ENCODE results near the gene PCDHGA12. TPM values are rescaled to one million over a fixed set of nuclear protein-coding genes. Genes with fewer than 3 reads are reported as not detected.
A peak's percentile ranks its signal among the peaks of the same experiment; 100 is the strongest.

PCDHGA12 gene
- total RNA-seq, 1 donor from 2014 or later = 7.6 TPM

DNA sequence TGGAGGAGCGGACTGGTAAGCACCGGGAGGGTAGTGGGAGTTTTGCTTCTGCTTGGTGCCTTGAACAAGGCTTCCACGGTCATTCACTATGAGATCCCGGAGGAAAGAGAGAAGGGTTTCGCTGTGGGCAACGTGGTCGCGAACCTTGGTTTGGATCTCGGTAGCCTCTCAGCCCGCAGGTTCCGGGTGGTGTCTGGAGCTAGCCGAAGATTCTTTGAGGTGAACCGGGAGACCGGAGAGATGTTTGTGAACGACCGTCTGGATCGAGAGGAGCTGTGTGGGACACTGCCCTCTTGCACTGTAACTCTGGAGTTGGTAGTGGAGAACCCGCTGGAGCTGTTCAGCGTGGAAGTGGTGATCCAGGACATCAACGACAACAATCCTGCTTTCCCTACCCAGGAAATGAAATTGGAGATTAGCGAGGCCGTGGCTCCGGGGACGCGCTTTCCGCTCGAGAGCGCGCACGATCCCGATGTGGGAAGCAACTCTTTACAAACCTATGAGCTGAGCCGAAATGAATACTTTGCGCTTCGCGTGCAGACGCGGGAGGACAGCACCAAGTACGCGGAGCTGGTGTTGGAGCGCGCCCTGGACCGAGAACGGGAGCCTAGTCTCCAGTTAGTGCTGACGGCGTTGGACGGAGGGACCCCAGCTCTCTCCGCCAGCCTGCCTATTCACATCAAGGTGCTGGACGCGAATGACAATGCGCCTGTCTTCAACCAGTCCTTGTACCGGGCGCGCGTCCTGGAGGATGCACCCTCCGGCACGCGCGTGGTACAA, 46.0 kb downstream of the PCDHGA12 start:
- Histone ChIP-seq H3K4me1 (peaks cover 26% of the 10 kb centered on the region), H3K36me3 (no peaks in the 10 kb centered on the region), H3K27me3 (peaks cover 6% of the 10 kb centered on the region), H3K4me3 (peak overlapping the region; percentile 64), H3K9me3 (no peaks in the 10 kb centered on the region), H3K27ac (peak overlapping the region; percentile 81)
- DNase-seq (peak; percentile 72), ATAC-seq (peak; percentile 52)
- intact Hi-C loops (cut with DNase I) = no loop called here
- TF ChIP-seq, protein P1, sequence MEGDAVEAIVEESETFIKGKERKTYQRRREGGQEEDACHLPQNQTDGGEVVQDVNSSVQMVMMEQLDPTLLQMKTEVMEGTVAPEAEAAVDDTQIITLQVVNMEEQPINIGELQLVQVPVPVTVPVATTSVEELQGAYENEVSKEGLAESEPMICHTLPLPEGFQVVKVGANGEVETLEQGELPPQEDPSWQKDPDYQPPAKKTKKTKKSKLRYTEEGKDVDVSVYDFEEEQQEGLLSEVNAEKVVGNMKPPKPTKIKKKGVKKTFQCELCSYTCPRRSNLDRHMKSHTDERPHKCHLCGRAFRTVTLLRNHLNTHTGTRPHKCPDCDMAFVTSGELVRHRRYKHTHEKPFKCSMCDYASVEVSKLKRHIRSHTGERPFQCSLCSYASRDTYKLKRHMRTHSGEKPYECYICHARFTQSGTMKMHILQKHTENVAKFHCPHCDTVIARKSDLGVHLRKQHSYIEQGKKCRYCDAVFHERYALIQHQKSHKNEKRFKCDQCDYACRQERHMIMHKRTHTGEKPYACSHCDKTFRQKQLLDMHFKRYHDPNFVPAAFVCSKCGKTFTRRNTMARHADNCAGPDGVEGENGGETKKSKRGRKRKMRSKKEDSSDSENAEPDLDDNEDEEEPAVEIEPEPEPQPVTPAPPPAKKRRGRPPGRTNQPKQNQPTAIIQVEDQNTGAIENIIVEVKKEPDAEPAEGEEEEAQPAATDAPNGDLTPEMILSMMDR (IDR thresholded peaks at IDR 0.05) = no peak

- ATAC-seq (no peak), DNase-seq (no peak)
- Histone ChIP-seq H3K4me3 (peak overlapping the region; percentile 64), H3K36me3 (no peaks in the 10 kb centered on the region), H3K4me1 (peaks cover 28% of the 10 kb centered on the region), H3K9me3 (no peaks in the 10 kb centered on the region), H3K27ac (peak overlapping the region; percentile 81), H3K27me3 (peaks cover 6% of the 10 kb centered on the region)
- intact Hi-C loops (cut with DNase I) = no loop called here
- TF ChIP-seq, protein P1 (IDR thresholded peaks at IDR 0.05) = no peak
Observed at GRCh38 chr5:141477044-141477575, 46.8 kb downstream of the PCDHGA12 start.

DNA sequence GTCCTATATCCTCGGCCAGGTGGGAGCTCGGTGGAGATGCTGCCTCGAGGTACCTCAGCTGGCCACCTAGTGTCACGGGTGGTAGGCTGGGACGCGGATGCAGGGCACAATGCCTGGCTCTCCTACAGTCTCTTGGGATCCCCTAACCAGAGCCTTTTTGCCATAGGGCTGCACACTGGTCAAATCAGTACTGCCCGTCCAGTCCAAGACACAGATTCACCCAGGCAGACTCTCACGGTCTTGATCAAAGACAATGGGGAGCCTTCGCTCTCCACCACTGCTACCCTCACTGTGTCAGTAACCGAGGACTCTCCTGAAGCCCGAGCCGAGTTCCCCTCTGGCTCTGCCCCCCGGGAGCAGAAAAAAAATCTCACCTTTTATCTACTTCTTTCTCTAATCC, 47.5 kb downstream of the PCDHGA12 start:
- DNase-seq (no peak), ATAC-seq (no peak)
- peaks cover 28% of the 10 kb centered on the region for H3K4me1 ChIP-seq
- no peaks in the 10 kb centered on the region for H3K36me3 ChIP-seq
- H3K4me3 ChIP-seq = peak overlapping the region; percentile 64
- no peaks in the 10 kb centered on the region for H3K9me3 ChIP-seq
- H3K27me3 ChIP-seq = peaks cover 6% of the 10 kb centered on the region
- H3K27ac ChIP-seq = peak overlapping the region; percentile 81
- intact Hi-C loops (cut with DNase I) = no loop called here
- TF ChIP-seq, protein P1 (IDR thresholded peaks at IDR 0.05) = no peak

- DNase-seq = peak; percentile 91
- TF ChIP-seq, protein P1 (IDR thresholded peaks at IDR 0.05) = peak; percentile 46
- no peaks in the 10 kb centered on the region for H3K9me3 ChIP-seq
- H3K27ac ChIP-seq = no peak overlapping the region
- peak; percentile 68 for ATAC-seq
- H3K4me1 ChIP-seq = peaks cover 28% of the 10 kb centered on the region
- H3K27me3 ChIP-seq = peaks cover 6% of the 10 kb centered on the region
- intact Hi-C loops (cut with DNase I) = no loop called here
- H3K36me3 ChIP-seq = no peaks in the 10 kb centered on the region
- H3K4me3 ChIP-seq = peak overlapping the region; percentile 64
Observed at GRCh38 chr5:141478321-141478945, 48.1 kb downstream of the PCDHGA12 start.

DNA sequence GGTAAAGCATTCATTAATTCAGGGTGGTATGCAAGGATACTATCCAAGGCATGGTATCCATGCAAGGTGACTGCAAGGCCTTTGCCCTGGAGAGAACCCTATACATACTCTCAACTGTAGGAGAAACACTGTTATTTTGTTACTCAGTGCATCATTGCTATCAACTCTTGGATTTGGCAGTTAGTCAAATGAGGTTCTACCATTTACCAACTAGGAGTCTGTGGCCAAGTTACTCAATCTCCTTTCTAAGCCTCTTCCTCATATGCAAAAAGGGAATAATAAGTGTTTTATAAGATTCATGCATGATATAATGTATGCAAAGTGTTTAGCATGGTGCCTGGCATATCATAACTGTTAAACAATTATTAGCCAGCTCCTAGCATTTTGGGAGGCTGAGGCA, 49.5 kb downstream of the PCDHGA12 start:
- TF ChIP-seq, protein P1 (IDR thresholded peaks at IDR 0.05) = no peak
- no peaks in the 10 kb centered on the region for H3K9me3 ChIP-seq
- peaks cover 36% of the 10 kb centered on the region for H3K4me1 ChIP-seq
- H3K4me3 ChIP-seq = peak overlapping the region; percentile 64
- H3K27me3 ChIP-seq = peaks cover 9% of the 10 kb centered on the region
- DNase-seq = no peak
- intact Hi-C loops (cut with DNase I) = no loop called here
- H3K27ac ChIP-seq = no peak overlapping the region
- ATAC-seq = no peak
- no peaks in the 10 kb centered on the region for H3K36me3 ChIP-seq

Other genes with a start within 250 kb of the PCDHGA12 start
- gene PCDHB16, start 248.1 kb upstream of the PCDHGA12 start, total RNA-seq = 4.1 TPM
- gene PCDHB9, start 243.3 kb upstream of the PCDHGA12 start, total RNA-seq = 2.5 TPM
- gene PCDHB10, start 238.2 kb upstream of the PCDHGA12 start, total RNA-seq = 2.1 TPM
- gene PCDHB11, start 230.9 kb upstream of the PCDHGA12 start, total RNA-seq = 2.0 TPM
- gene PCDHB12, start 221.8 kb upstream of the PCDHGA12 start, total RNA-seq = 2.8 TPM
- 3.2 TPM for gene PCDHB13, start 216.6 kb upstream of the PCDHGA12 start, total RNA-seq
- gene PCDHB14, start 207.2 kb upstream of the PCDHGA12 start, total RNA-seq = 3.0 TPM
- gene PCDHB15, start 185.1 kb upstream of the PCDHGA12 start, total RNA-seq = 2.5 TPM
- gene SLC25A2, start 126.5 kb upstream of the PCDHGA12 start, total RNA-seq = 0.64 TPM
- 60.4 TPM for gene TAF7, start 109.7 kb upstream of the PCDHGA12 start, total RNA-seq
- 0.46 TPM for gene PCDHGA1, start 100.0 kb upstream of the PCDHGA12 start, total RNA-seq
- 2.5 TPM for gene PCDHGA2, start 91.7 kb upstream of the PCDHGA12 start, total RNA-seq
- 1.7 TPM for gene PCDHGA3, start 86.7 kb upstream of the PCDHGA12 start, total RNA-seq
- gene PCDHGB1, start 80.4 kb upstream of the PCDHGA12 start, total RNA-seq = 2.0 TPM
- 3.9 TPM for gene PCDHGA4, start 75.5 kb upstream of the PCDHGA12 start, total RNA-seq
- 3.8 TPM for gene PCDHGB2, start 70.5 kb upstream of the PCDHGA12 start, total RNA-seq
- 3.5 TPM for gene PCDHGA5, start 66.3 kb upstream of the PCDHGA12 start, total RNA-seq
- 2.6 TPM for gene PCDHGB3, start 60.3 kb upstream of the PCDHGA12 start, total RNA-seq
- 3.9 TPM for gene PCDHGA6, start 56.6 kb upstream of the PCDHGA12 start, total RNA-seq
- 2.5 TPM for gene PCDHGA7, start 47.8 kb upstream of the PCDHGA12 start, total RNA-seq
- 4.2 TPM for gene PCDHGB4, start 42.8 kb upstream of the PCDHGA12 start, total RNA-seq
- gene PCDHGA8, start 37.9 kb upstream of the PCDHGA12 start, total RNA-seq = 1.2 TPM
- gene PCDHGB5, start 32.6 kb upstream of the PCDHGA12 start, total RNA-seq = 11.0 TPM
- 5.4 TPM for gene PCDHGA9, start 27.7 kb upstream of the PCDHGA12 start, total RNA-seq
- 7.5 TPM for gene PCDHGB6, start 22.5 kb upstream of the PCDHGA12 start, total RNA-seq
- gene PCDHGA10, start 17.5 kb upstream of the PCDHGA12 start, total RNA-seq = 6.2 TPM
- 15.4 TPM for gene PCDHGB7, start 12.8 kb upstream of the PCDHGA12 start, total RNA-seq
- 2.6 TPM for gene PCDHGA11, start 9.5 kb upstream of the PCDHGA12 start, total RNA-seq
- 109 TPM for gene PCDHGC3, start 45.5 kb downstream of the PCDHGA12 start, total RNA-seq
- gene PCDHGC4, start 54.5 kb downstream of the PCDHGA12 start, total RNA-seq = 1.8 TPM
- gene PCDHGC5, start 58.6 kb downstream of the PCDHGA12 start, total RNA-seq = 1.4 TPM
- 118 TPM for gene DIAPH1, start 188.5 kb downstream of the PCDHGA12 start, total RNA-seq
- 42.1 TPM for gene HDAC3, start 206.3 kb downstream of the PCDHGA12 start, total RNA-seq
- 6.1 TPM for gene RELL2, start 206.5 kb downstream of the PCDHGA12 start, total RNA-seq
- 13.6 TPM for gene FCHSD1, start 220.9 kb downstream of the PCDHGA12 start, total RNA-seq

Measured in upper lobe of right lung (tissue), 1 donor.